ENCODE results near the gene PRR9. TPM values are rescaled to one million over a fixed set of nuclear protein-coding genes. Genes with fewer than 3 reads are reported as not detected.
A peak's percentile ranks its signal among the peaks of the same experiment; 100 is the strongest.

PRR9 gene
- total RNA-seq, result not detected in 2 replicates
- not detected in 2 replicates for polyA plus RNA-seq
- polyA plus RNA-seq (2012), result not detected in 2 replicates
- polyA minus RNA-seq (ENCODE audit: low replicate concordance), result not detected in 2 replicates

DNA sequence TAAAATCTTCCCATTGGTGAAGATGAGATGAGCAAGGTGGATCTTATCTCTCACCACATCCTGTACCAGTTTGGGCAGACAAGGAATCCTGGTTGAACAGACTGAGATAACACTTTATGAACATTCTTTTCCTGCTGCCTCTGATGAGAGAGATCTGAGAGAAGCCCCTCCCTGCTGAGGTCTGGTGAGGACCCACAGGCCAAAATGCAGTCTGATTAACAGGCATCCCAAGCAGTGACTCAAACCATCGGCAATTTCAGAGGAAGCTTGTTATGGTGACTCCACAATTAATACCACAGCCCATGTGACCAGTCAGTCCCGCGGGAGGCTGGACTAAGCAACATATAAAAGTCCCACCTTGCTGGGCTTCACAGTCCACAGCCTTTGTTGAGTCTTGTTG is at the start of gene PRR9:
PRR9 (plus strand) TSS at position 373 of the 400 bp plus-strand sequence. CDS start 561 bp downstream, outside the sequence.
- DNase-seq (ENCODE audit: low read depth in 2 of 2), result peak in 1 of 2 donors; percentile 10

GRCh38 chr1:153168686-153169085 is 48.7 kb upstream of the PRR9 start:
- H3K9ac ChIP-seq (ENCODE audit: insufficient read depth, low read length), result no peak overlapping the region

More for the DNA sequence above, at the start of gene PRR9:
- no peaks in the 10 kb centered on the region for H3K36me3 ChIP-seq (ENCODE audit: control insufficient read depth, insufficient read depth, low read length)
- no peak within 1 kb of the TSS for H3K4me3 ChIP-seq (replicated peaks in 1 of 4; ENCODE audit: control extremely low read depth in 1 of 4, insufficient read depth in 1 of 4, low read depth in 3 of 4, low read length in 4 of 4)
- TF ChIP-seq CTCF (conservative IDR thresholded peaks at IDR 0.05 in 1 of 2, IDR thresholded peaks at IDR 0.05 in 1 of 2; ENCODE audit: low read depth in 1 of 2, low read length in 2 of 2) (no peak), EZH2 (IDR thresholded peaks at IDR 0.05; ENCODE audit: low read length, missing control alignments) (no peak)
- H3K27me3 ChIP-seq (ENCODE audit: control insufficient read depth, insufficient read depth, low read length), result no peaks in the 10 kb centered on the region
- no peak within 1 kb of the TSS for H3K4me2 ChIP-seq (ENCODE audit: extremely low read depth, insufficient read depth, low read length)
- H3K79me2 ChIP-seq (ENCODE audit: control insufficient read depth, insufficient read depth, low read length), result no peaks in the 10 kb centered on the region
- no peaks in the 10 kb centered on the region for H3K9me3 ChIP-seq (ENCODE audit: control insufficient read depth, insufficient read depth, low read depth, low read length)
- H4K20me1 ChIP-seq (ENCODE audit: control insufficient read depth, extremely low read depth, insufficient read depth, low read length), result no peaks in the 10 kb centered on the region
- H2AFZ ChIP-seq (ENCODE audit: low read length), result no peak within 1 kb of the TSS
- H3K4me1 ChIP-seq (ENCODE audit: control insufficient read depth, extremely low read depth, insufficient read depth, low read length), result no peaks in the 10 kb centered on the region
- H3K27ac ChIP-seq (ENCODE audit: insufficient read depth, low read length), result no peak within 1 kb of the TSS
- no peak within 1 kb of the TSS for H3K9ac ChIP-seq (ENCODE audit: insufficient read depth, low read length)

DNA sequence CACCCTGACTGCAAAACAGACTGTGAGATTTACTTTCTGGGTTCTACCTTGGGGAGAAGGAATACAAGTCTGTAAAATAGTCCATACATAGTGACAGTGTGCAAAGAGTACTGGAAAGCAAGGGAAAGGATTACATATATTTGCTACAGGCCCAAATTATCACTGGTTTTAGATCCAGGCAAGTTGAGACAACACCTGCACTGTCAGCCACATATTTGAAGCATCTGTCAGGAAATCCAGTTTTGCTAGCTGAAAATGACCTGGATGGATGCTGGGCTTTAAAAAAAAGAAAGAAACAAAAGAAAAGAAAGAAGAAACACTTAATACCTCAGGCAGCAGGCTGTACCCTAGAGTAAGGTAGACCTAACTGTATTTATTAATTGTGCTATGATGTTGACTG is 42.8 kb upstream of the PRR9 start:
- Histone ChIP-seq H3K36me3 (ENCODE audit: control insufficient read depth, insufficient read depth, low read length) (no peaks in the 10 kb centered on the region), H3K4me3 (replicated peaks in 1 of 4; ENCODE audit: control extremely low read depth in 1 of 4, insufficient read depth in 1 of 4, low read depth in 3 of 4, low read length in 4 of 4) (no peak overlapping the region), H3K9me3 (ENCODE audit: control insufficient read depth, insufficient read depth, low read depth, low read length) (no peaks in the 10 kb centered on the region), H4K20me1 (ENCODE audit: control insufficient read depth, extremely low read depth, insufficient read depth, low read length) (no peaks in the 10 kb centered on the region), H3K4me2 (ENCODE audit: extremely low read depth, insufficient read depth, low read length) (no peak overlapping the region), H3K27me3 (ENCODE audit: control insufficient read depth, insufficient read depth, low read length) (no peaks in the 10 kb centered on the region), H3K27ac (ENCODE audit: insufficient read depth, low read length) (no peak overlapping the region), H3K9ac (ENCODE audit: insufficient read depth, low read length) (no peak overlapping the region), H3K4me1 (ENCODE audit: control insufficient read depth, extremely low read depth, insufficient read depth, low read length) (no peaks in the 10 kb centered on the region), H3K79me2 (ENCODE audit: control insufficient read depth, insufficient read depth, low read length) (no peaks in the 10 kb centered on the region), H2AFZ (ENCODE audit: low read length) (no peak overlapping the region)
- TF ChIP-seq CTCF (conservative IDR thresholded peaks at IDR 0.05 in 1 of 2, IDR thresholded peaks at IDR 0.05 in 1 of 2; ENCODE audit: low read depth in 1 of 2, low read length in 2 of 2) (no peak), EZH2 (IDR thresholded peaks at IDR 0.05; ENCODE audit: low read length, missing control alignments) (no peak)
- no peak for DNase-seq (ENCODE audit: low read depth in 2 of 2)

More at GRCh38 chr1:153168686-153169085, 48.7 kb upstream of the PRR9 start:
- Histone ChIP-seq H3K4me3 (replicated peaks in 1 of 4; ENCODE audit: control extremely low read depth in 1 of 4, insufficient read depth in 1 of 4, low read depth in 3 of 4, low read length in 4 of 4) (no peak overlapping the region), H3K4me2 (ENCODE audit: extremely low read depth, insufficient read depth, low read length) (no peak overlapping the region), H4K20me1 (ENCODE audit: control insufficient read depth, extremely low read depth, insufficient read depth, low read length) (no peaks in the 10 kb centered on the region), H2AFZ (ENCODE audit: low read length) (no peak overlapping the region), H3K4me1 (ENCODE audit: control insufficient read depth, extremely low read depth, insufficient read depth, low read length) (no peaks in the 10 kb centered on the region), H3K9me3 (ENCODE audit: control insufficient read depth, insufficient read depth, low read depth, low read length) (no peaks in the 10 kb centered on the region), H3K79me2 (ENCODE audit: control insufficient read depth, insufficient read depth, low read length) (no peaks in the 10 kb centered on the region), H3K27me3 (ENCODE audit: control insufficient read depth, insufficient read depth, low read length) (no peaks in the 10 kb centered on the region), H3K27ac (ENCODE audit: insufficient read depth, low read length) (no peak overlapping the region), H3K36me3 (ENCODE audit: control insufficient read depth, insufficient read depth, low read length) (no peaks in the 10 kb centered on the region)
- no peak for DNase-seq (ENCODE audit: low read depth in 2 of 2)
- no peak for TF ChIP-seq EZH2 (IDR thresholded peaks at IDR 0.05; ENCODE audit: low read length, missing control alignments)
- no peak for TF ChIP-seq CTCF (conservative IDR thresholded peaks at IDR 0.05 in 1 of 2, IDR thresholded peaks at IDR 0.05 in 1 of 2; ENCODE audit: low read depth in 1 of 2, low read length in 2 of 2)

Data from fibroblast of lung (primary cell).